Activated CD4-positive, alpha-beta T cell treated with anti-CD3 and anti-CD28 coated beads for 36 hours (primary cell): ENCODE results near the gene AVPI1. TPM values are rescaled to one million over a fixed set of nuclear protein-coding genes. Genes with fewer than 3 reads are reported as not detected.
"Not testable (repeated sequence)": the region's sequence is repeated elsewhere in the genome, so short reads cannot be mapped to it uniquely, and the experiment has no call there.

ENCODE experiments used
- ATAC-seq: fragments of 200-7000 bp; cut with Tn5 transposase; one replicate; pipeline ENCODE4 v1.10.0; 2021; ENCODE audit warnings: mild to moderate bottlenecking, moderate library complexity
- CTCF ChIA-PET: fragments of 350-600 bp; sonication (Branson Sonifier 250); formaldehyde crosslinking; loops from one replicate; lab custom pipeline; 2021; ENCODE audit warnings: antibody characterized with exemption; lab: Charles Lee
- POLR2A ChIA-PET: fragments of 350-600 bp; sonication (Branson Sonifier 250); formaldehyde crosslinking; loops from one replicate; lab custom pipeline; 2021; ENCODE audit warnings: antibody characterized with exemption, inconsistent platforms; lab: Charles Lee
- DNase-seq: peaks from one replicate; pipeline ENCODE4 v3.0.0-alpha.2; 2020
- H3K27ac Mint-ChIP-seq: one replicate; pipeline ENCODE4 v1.8.0; 2021; ENCODE audit warnings: mixed read lengths
- H3K27me3 Mint-ChIP-seq: one replicate; pipeline ENCODE4 v1.8.0; 2021; ENCODE audit warnings: mixed read lengths
- H3K36me3 Mint-ChIP-seq: one replicate; pipeline ENCODE4 v1.8.0; 2021; ENCODE audit warnings: low read depth, mixed read lengths
- H3K4me1 Mint-ChIP-seq: one replicate; pipeline ENCODE4 v1.8.0; 2021; ENCODE audit warnings: mixed read lengths
- H3K4me3 Mint-ChIP-seq: one replicate; pipeline ENCODE4 v1.8.0; 2021; ENCODE audit warnings: mild to moderate bottlenecking, moderate library complexity, mixed read lengths
- H3K9me3 Mint-ChIP-seq: one replicate; pipeline ENCODE4 v1.8.0; 2021; ENCODE audit warnings: low read depth, mixed read lengths
- intact Hi-C, 2 experiments: fragments of 100-400 bp; cut with DNase I in 1 of 2; cut with micrococcal nuclease in 1 of 2; formaldehyde crosslinking; loops; one replicate each; pipeline versions ENCODE4 v1.14.2 to v1.15.1; 2022 to 2024; cut with DNase I, micrococcal nuclease
- total RNA-seq, 2 experiments: library from RNA; stranded (reverse); gene quantifications; one replicate each; pipeline ENCODE4 v1.2.3, GENCODE V29; 2021

AVPI1 gene
- total RNA-seq, 2 experiments from 2014 or later = 2.1 to 2.2 TPM

DNA sequence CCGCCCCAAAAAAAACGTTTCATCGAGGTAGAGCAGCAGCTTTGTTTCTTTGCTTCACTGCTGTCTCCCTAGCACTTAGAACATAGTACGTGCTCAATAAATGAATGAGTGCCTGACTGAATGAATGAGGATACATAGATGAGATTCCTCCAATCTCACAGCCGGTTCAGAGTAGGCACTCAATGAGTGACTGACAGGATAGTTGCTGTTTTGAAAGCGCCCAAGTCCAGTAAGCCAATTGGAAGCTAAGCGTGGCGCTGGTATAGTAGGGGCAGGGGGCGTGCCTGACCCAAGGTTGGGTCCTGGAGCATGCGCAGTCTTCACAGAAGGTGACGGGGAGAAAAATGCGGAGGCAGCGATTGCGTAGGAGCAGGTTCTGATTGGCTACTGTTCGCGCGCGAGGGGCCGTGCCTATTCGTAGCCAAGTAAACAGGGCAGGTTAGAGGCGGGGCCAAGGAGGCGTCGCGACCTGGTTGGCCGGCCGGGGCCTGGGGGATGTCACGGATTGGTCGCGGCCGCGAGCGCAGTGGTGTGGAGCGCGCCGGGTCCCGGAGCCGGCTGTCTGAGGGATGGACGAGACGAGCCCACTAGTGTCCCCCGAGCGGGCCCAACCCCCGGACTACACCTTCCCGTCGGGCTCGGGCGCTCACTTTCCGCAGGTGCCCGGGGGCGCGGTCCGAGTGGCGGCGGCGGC lies 46.7 kb downstream of the AVPI1 start, which contains the start of gene PI4K2A:
TSS of gene PI4K2A (plus strand) at position 498 of the 694 bp plus-strand sequence. CDS start at position 570, 72 bp downstream.
- Mint-ChIP-seq H3K36me3 (peaks cover 3% of the 10 kb centered on the region), H3K4me3 (peak within 1 kb of the TSS; percentile 97), H3K27me3 (no peaks in the 10 kb centered on the region), H3K9me3 (no peaks in the 10 kb centered on the region), H3K4me1 (peaks cover 18% of the 10 kb centered on the region), H3K27ac (peak within 1 kb of the TSS; percentile 93)
- CTCF ChIA-PET = interaction anchor here (0.6 to 1.3 kb wide), 7 partner anchors 14 to 152 kb away, joined by 3 to 5 read pairs (median 3); partner anchors contain the start of gene AVPI1
- DNase-seq (peak; percentile 100), ATAC-seq (peak; percentile 99)
- intact Hi-C loops = loop anchor here (1.0 to 10.0 kb wide), 11 partner anchors 47 to 1984 kb away; partner anchors contain the start of genes AVPI1 (in 2 of the 2), MMS19 (in 2 of the 2), UBTD1 (in 2 of the 2) and ARHGAP19 (in 1 of the 2)
- POLR2A ChIA-PET = interaction anchor here (0.5 kb wide), 1 partner anchor 224 kb away, joined by 3 read pairs; no protein-coding TSS in a partner anchor

DNA sequence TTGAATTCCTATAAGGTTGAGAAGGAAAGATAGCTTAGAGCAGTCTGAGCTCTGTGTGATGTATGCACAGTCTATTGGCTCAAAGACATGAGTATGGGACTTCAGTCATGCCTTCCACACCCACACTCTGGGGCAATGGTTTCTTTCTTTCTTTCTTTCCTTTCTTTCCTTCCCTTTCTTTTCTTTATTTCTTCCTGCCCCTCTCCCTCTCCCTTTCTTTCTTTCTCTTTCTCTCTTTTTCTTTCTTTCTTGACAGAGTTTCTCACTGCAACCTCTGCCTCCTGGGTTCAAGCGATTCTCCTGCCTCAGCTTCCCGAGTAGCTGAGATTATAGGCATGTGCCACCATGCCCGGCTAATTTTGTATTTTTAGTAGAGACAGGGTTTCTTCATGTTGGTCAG lies 48.0 kb downstream of the AVPI1 start:
- not testable (repeated sequence) for H3K27me3 Mint-ChIP-seq

DNA sequence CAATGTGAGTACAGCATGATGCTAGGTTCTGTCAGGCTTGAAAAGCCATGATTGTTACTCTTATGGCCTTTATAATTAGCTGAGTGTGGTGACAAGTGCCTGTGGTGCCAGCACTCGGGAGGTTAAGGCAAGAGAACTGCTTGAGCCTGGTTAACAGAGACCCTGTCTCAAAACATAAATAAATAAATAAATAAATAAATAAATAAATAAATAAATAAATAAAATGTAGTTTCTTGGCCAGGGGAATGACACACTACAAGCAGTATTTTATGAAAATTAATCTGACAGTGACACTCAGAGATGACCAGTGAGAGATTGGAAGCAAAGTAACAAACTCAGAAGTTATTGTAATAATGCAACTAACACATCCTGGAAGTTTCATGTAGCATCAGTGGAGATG lies 51.5 kb downstream of the AVPI1 start:
- DNase-seq (no peak), ATAC-seq (no peak)
- Mint-ChIP-seq H3K4me1 (peaks cover 20% of the 10 kb centered on the region), H3K27me3 (no peaks in the 10 kb centered on the region), H3K4me3 (no peak overlapping the region), H3K9me3 (no peaks in the 10 kb centered on the region), H3K27ac (no peak overlapping the region), H3K36me3 (no peaks in the 10 kb centered on the region)
- ChIA-PET POLR2A (no interaction called here), CTCF (interaction anchor here (0.6 kb wide), 1 partner anchor 86 kb away, joined by 3 read pairs; no protein-coding TSS in a partner anchor)
- intact Hi-C loops = no loop called here

More for the DNA sequence above, 48.0 kb downstream of the AVPI1 start:
- DNase-seq, intact Hi-C loops, H3K4me3 Mint-ChIP-seq, H3K9me3 Mint-ChIP-seq, ATAC-seq, H3K27ac Mint-ChIP-seq, H3K36me3 Mint-ChIP-seq: not testable (repeated sequence)
- POLR2A ChIA-PET = interaction anchor here (0.6 kb wide), 2 partner anchors 10 to 18 kb away, joined by 5 to 9 read pairs; no protein-coding TSS in a partner anchor
- H3K4me1 Mint-ChIP-seq = peaks cover 18% of the 10 kb centered on the region
- CTCF ChIA-PET = interaction anchor here (0.6 kb wide), 2 partner anchors 13 to 442 kb away, joined by 3 read pairs; no protein-coding TSS in a partner anchor

GRCh38 chr10:97633921-97634320 lies 53.1 kb downstream of the AVPI1 start:
- POLR2A ChIA-PET = no interaction called here
- H3K4me1 Mint-ChIP-seq = peaks cover 16% of the 10 kb centered on the region
- H3K4me3 Mint-ChIP-seq = peak overlapping the region; percentile 85
- no peaks in the 10 kb centered on the region for H3K9me3 Mint-ChIP-seq
- DNase-seq (peak; percentile 38), ATAC-seq (peak; percentile 47)
- no peak overlapping the region for H3K27ac Mint-ChIP-seq
- H3K27me3 Mint-ChIP-seq = no peaks in the 10 kb centered on the region
- intact Hi-C loops = loop anchor here (1.0 to 2.0 kb wide), 6 partner anchors 7 to 188 kb away; partner anchors contain the start of genes MMS19 (in 2 of the 2), UBTD1 (in 2 of the 2), AVPI1 (in 1 of the 2) and EXOSC1 (in 1 of the 2)
- CTCF ChIA-PET = interaction anchor here (0.6 to 0.7 kb wide), 3 partner anchors 10 to 1254 kb away, joined by 3 read pairs; no protein-coding TSS in a partner anchor
- no peaks in the 10 kb centered on the region for H3K36me3 Mint-ChIP-seq

GRCh38 chr10:97632949-97633884 lies 53.8 kb downstream of the AVPI1 start, which contains the start of gene MORN4:
Gene MORN4 (minus strand): TSS chr10:97633500. CDS start chr10:97619653, 13,847 bp downstream.
- peak within 1 kb of the TSS; percentile 85 for H3K27ac Mint-ChIP-seq
- H3K4me3 Mint-ChIP-seq = peak within 1 kb of the TSS; percentile 85
- H3K9me3 Mint-ChIP-seq = no peaks in the 10 kb centered on the region
- intact Hi-C loops = loop anchor here (1.0 to 2.0 kb wide), 6 partner anchors 8 to 187 kb away; partner anchors contain the start of genes MMS19 (in 2 of the 2), UBTD1 (in 2 of the 2), AVPI1 (in 1 of the 2) and EXOSC1 (in 1 of the 2)
- no peaks in the 10 kb centered on the region for H3K27me3 Mint-ChIP-seq
- H3K4me1 Mint-ChIP-seq = peaks cover 16% of the 10 kb centered on the region
- DNase-seq (peak; percentile 94), ATAC-seq (peak; percentile 99)
- POLR2A ChIA-PET = no interaction called here
- no peaks in the 10 kb centered on the region for H3K36me3 Mint-ChIP-seq
- CTCF ChIA-PET = interaction anchor here (0.7 kb wide), 2 partner anchors 11 to 25 kb away, joined by 3 read pairs; no protein-coding TSS in a partner anchor

GRCh38 chr10:97631098-97631497 lies 55.9 kb downstream of the AVPI1 start:
- ChIA-PET CTCF (no interaction called here), POLR2A (no interaction called here)
- DNase-seq = no peak
- Mint-ChIP-seq H3K9me3 (no peaks in the 10 kb centered on the region), H3K27me3 (no peaks in the 10 kb centered on the region), H3K36me3 (no peaks in the 10 kb centered on the region), H3K4me3 (no peak overlapping the region), H3K27ac (no peak overlapping the region), H3K4me1 (peaks cover 16% of the 10 kb centered on the region)
- no peak for ATAC-seq
- intact Hi-C loops = no loop called here

DNA sequence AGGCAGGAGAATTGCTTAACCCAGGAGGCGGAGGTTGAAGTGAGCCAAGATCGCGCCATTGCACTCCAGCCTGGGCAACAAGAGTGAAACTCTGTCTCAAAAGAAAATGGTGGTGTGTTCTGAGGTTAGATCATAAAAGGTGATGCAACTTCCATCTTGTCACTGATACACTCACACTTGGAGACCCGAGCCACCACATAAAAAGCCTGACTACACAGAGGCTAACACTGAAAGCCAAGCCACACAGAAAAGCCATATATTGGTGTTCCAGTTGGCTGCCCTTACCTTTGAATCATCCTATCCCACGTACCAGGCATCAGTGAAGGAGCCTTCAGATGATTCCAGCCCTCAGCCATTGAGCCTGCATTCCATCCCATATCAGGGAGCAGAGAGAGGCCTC lies 57.8 kb downstream of the AVPI1 start:
- H3K9me3 Mint-ChIP-seq = no peaks in the 10 kb centered on the region
- ATAC-seq (no peak), DNase-seq (no peak)
- intact Hi-C loops = no loop called here
- CTCF ChIA-PET = no interaction called here
- no peaks in the 10 kb centered on the region for H3K36me3 Mint-ChIP-seq
- no peak overlapping the region for H3K4me3 Mint-ChIP-seq
- peaks cover 16% of the 10 kb centered on the region for H3K4me1 Mint-ChIP-seq
- POLR2A ChIA-PET = no interaction called here
- H3K27me3 Mint-ChIP-seq = no peaks in the 10 kb centered on the region
- H3K27ac Mint-ChIP-seq = no peak overlapping the region

DNA sequence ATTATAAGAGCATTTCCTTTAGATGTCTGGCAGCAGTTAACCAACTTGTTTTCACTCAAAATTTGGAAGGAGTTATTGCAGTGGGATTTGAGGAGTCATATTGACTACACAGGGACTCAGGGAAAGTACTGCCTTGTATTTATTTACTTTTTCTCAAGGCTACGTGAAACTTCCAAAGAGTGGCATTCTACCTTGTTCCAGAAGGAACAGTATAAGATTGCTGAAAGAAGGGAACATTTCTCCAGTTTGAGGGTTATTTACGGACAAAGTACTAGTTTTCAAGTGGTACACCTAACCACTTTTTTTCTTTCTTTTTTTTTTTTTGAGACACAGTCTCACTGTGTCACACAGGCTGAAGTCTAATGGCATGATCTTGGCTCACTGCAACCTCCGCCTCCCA lies 58.8 kb downstream of the AVPI1 start:
- ATAC-seq (no peak), DNase-seq (no peak)
- Mint-ChIP-seq H3K4me3 (no peak overlapping the region), H3K9me3 (no peaks in the 10 kb centered on the region), H3K27ac (no peak overlapping the region), H3K36me3 (no peaks in the 10 kb centered on the region), H3K4me1 (peaks cover 9% of the 10 kb centered on the region), H3K27me3 (no peaks in the 10 kb centered on the region)
- intact Hi-C loops = no loop called here
- POLR2A ChIA-PET = no interaction called here
- CTCF ChIA-PET = interaction anchor here (0.7 kb wide), 1 partner anchor 36 kb away, joined by 3 read pairs; no protein-coding TSS in a partner anchor

GRCh38 chr10:97627731-97628130 lies 59.3 kb downstream of the AVPI1 start:
- no peak for ATAC-seq
- CTCF ChIA-PET = interaction anchor here (0.7 to 1.2 kb wide), 2 partner anchors 14 to 36 kb away, joined by 3 to 4 read pairs; no protein-coding TSS in a partner anchor
- peaks cover 4% of the 10 kb centered on the region for H3K4me1 Mint-ChIP-seq
- H3K27ac Mint-ChIP-seq = no peak overlapping the region
- DNase-seq = no peak
- no peaks in the 10 kb centered on the region for H3K27me3 Mint-ChIP-seq
- no peaks in the 10 kb centered on the region for H3K36me3 Mint-ChIP-seq
- no peaks in the 10 kb centered on the region for H3K9me3 Mint-ChIP-seq
- intact Hi-C loops = no loop called here
- POLR2A ChIA-PET = no interaction called here
- H3K4me3 Mint-ChIP-seq = no peak overlapping the region
